ENCODE results near the gene SEC11C. TPM values are rescaled to one million over a fixed set of nuclear protein-coding genes. Genes with fewer than 3 reads are reported as not detected.
A peak's percentile ranks its signal among the peaks of the same experiment; 100 is the strongest.

Gene SEC11C
- total RNA-seq, 1 experiment from 2014 or later, result 50.6 TPM

- no peaks in the 10 kb centered on the region for H3K36me3 ChIP-seq (ENCODE audit: low read depth, low read length)
- no TSS peak for BruUV-seq (replicated peaks)
- no peaks in the 10 kb centered on the region for H3K79me2 ChIP-seq (ENCODE audit: low read length)
- H3K9me3 ChIP-seq (ENCODE audit: low read length), result no peaks in the 10 kb centered on the region
- no peak overlapping the region for H3K9ac ChIP-seq (ENCODE audit: low read length)
- peak; percentile 66 for DNase-seq
- H2AFZ ChIP-seq (ENCODE audit: low read length), result no peak overlapping the region
- H3F3A ChIP-seq (ENCODE audit: low read length, unreplicated experiment), result no peaks in the 10 kb centered on the region
- CTCF ChIA-PET, result interaction anchor here (0.6 kb wide), 1 partner anchor 109 kb away, joined by 8 read pairs; no protein-coding TSS in a partner anchor
- H3K4me1 ChIP-seq (ENCODE audit: insufficient read depth, low read length), result no peaks in the 10 kb centered on the region
- peaks cover 33% of the 10 kb centered on the region for H3K27me3 ChIP-seq (ENCODE audit: low read length)
- no peak for TF ChIP-seq EZH2phosphoT487 (IDR thresholded peaks at IDR 0.05; ENCODE audit: borderline replicate concordance, low read length)
- no peak for TF ChIP-seq EZH2 (IDR thresholded peaks at IDR 0.05; ENCODE audit: low read length, unreplicated experiment)
- TF ChIP-seq CTCF (conservative IDR thresholded peaks at IDR 0.05; ENCODE audit: low read depth, low read length), result no peak
- ATAC-seq, result peak; percentile 77
- H4K20me1 ChIP-seq (ENCODE audit: low read length), result no peaks in the 10 kb centered on the region
- intact Hi-C loops (cut with micrococcal nuclease), result no loop called here
- no peak overlapping the region for H3K4me3 ChIP-seq (ENCODE audit: low read length)
- no peaks in the 10 kb centered on the region for H3K9me2 ChIP-seq (replicated peaks; ENCODE audit: low read length)
- no peak overlapping the region for H3K27ac ChIP-seq (ENCODE audit: low read length)
- POLR2A ChIA-PET (ENCODE audit: unreplicated experiment), result interaction anchor here (0.5 to 0.7 kb wide), 3 partner anchors 17 to 827 kb away, joined by 3 to 4 read pairs (median 3); no protein-coding TSS in a partner anchor
- H3K4me2 ChIP-seq (ENCODE audit: low read length), result no peak overlapping the region
Measured at GRCh38 chr18:59123588-59124369, 15.9 kb upstream of the SEC11C start.

GRCh38 chr18:59124370-59124704 lies 15.3 kb upstream of the SEC11C start:
- Histone ChIP-seq H3K79me2 (ENCODE audit: low read length) (no peaks in the 10 kb centered on the region), H3K4me3 (ENCODE audit: low read length) (no peak overlapping the region), H3K9me2 (replicated peaks; ENCODE audit: low read length) (no peaks in the 10 kb centered on the region), H3K27me3 (ENCODE audit: low read length) (peaks cover 39% of the 10 kb centered on the region), H3K36me3 (ENCODE audit: low read depth, low read length) (no peaks in the 10 kb centered on the region), H3K4me2 (ENCODE audit: low read length) (no peak overlapping the region), H4K20me1 (ENCODE audit: low read length) (no peaks in the 10 kb centered on the region), H3K9me3 (ENCODE audit: low read length) (no peaks in the 10 kb centered on the region), H3K4me1 (ENCODE audit: insufficient read depth, low read length) (no peaks in the 10 kb centered on the region), H3K27ac (ENCODE audit: low read length) (no peak overlapping the region), H3K9ac (ENCODE audit: low read length) (no peak overlapping the region), H2AFZ (ENCODE audit: low read length) (no peak overlapping the region), H3F3A (ENCODE audit: low read length, unreplicated experiment) (no peaks in the 10 kb centered on the region)
- CTCF ChIA-PET, result interaction anchor here (0.6 kb wide), 1 partner anchor 110 kb away, joined by 8 read pairs; no protein-coding TSS in a partner anchor
- no TSS peak for BruUV-seq (replicated peaks)
- DNase-seq (no peak), ATAC-seq (no peak)
- POLR2A ChIA-PET (ENCODE audit: unreplicated experiment), result interaction anchor here (0.6 to 0.7 kb wide), 2 partner anchors 17 to 826 kb away, joined by 3 to 4 read pairs; no protein-coding TSS in a partner anchor
- TF ChIP-seq EZH2phosphoT487 (IDR thresholded peaks at IDR 0.05; ENCODE audit: borderline replicate concordance, low read length) (no peak), EZH2 (IDR thresholded peaks at IDR 0.05; ENCODE audit: low read length, unreplicated experiment) (no peak), CTCF (conservative IDR thresholded peaks at IDR 0.05; ENCODE audit: low read depth, low read length) (no peak)
- intact Hi-C loops (cut with micrococcal nuclease), result no loop called here

GRCh38 chr18:59127047-59127446 lies 12.6 kb upstream of the SEC11C start:
- TF ChIP-seq EZH2phosphoT487 (IDR thresholded peaks at IDR 0.05; ENCODE audit: borderline replicate concordance, low read length) (no peak), CTCF (conservative IDR thresholded peaks at IDR 0.05; ENCODE audit: low read depth, low read length) (no peak), EZH2 (IDR thresholded peaks at IDR 0.05; ENCODE audit: low read length, unreplicated experiment) (no peak)
- Histone ChIP-seq H3F3A (ENCODE audit: low read length, unreplicated experiment) (no peaks in the 10 kb centered on the region), H3K4me1 (ENCODE audit: insufficient read depth, low read length) (no peaks in the 10 kb centered on the region), H3K79me2 (ENCODE audit: low read length) (no peaks in the 10 kb centered on the region), H3K27me3 (ENCODE audit: low read length) (peaks cover 43% of the 10 kb centered on the region), H3K4me3 (ENCODE audit: low read length) (no peak overlapping the region), H3K36me3 (ENCODE audit: low read depth, low read length) (no peaks in the 10 kb centered on the region), H3K9ac (ENCODE audit: low read length) (no peak overlapping the region), H4K20me1 (ENCODE audit: low read length) (no peaks in the 10 kb centered on the region), H3K9me3 (ENCODE audit: low read length) (no peaks in the 10 kb centered on the region), H3K27ac (ENCODE audit: low read length) (no peak overlapping the region), H3K4me2 (ENCODE audit: low read length) (no peak overlapping the region), H3K9me2 (replicated peaks; ENCODE audit: low read length) (no peaks in the 10 kb centered on the region), H2AFZ (ENCODE audit: low read length) (no peak overlapping the region)
- ATAC-seq (no peak), DNase-seq (no peak)
- CTCF ChIA-PET, result no interaction called here
- POLR2A ChIA-PET (ENCODE audit: unreplicated experiment), result no interaction called here
- no TSS peak for BruUV-seq (replicated peaks)
- intact Hi-C loops (cut with micrococcal nuclease), result no loop called here

All from PC-3 (cell line).